Sigmoid colon (tissue), 4 donors: ENCODE data around the gene GTF2IRD1.
"Not testable (repeated sequence)": the region's sequence is repeated elsewhere in the genome, so short reads cannot be mapped to it uniquely, and the experiment has no call there.

Experiments used
- CTCF ChIP-seq, 4 experiments: fragments of 450-650 bp in 3 of 4; fragments of 200-600 bp in 1 of 4; IDR thresholded peaks; one replicate each; pipeline ENCODE4 v1.5.1; 2016 to 2019; ENCODE audit warnings: antibody characterized with exemption in 4 of 4, mild to moderate bottlenecking in 3 of 4, moderate library complexity in 2 of 4
- POLR2A ChIP-seq, 2 donors: fragments of 450-650 bp; IDR thresholded peaks; one replicate each; pipeline ENCODE4 v1.6.1; 2016; ENCODE audit warnings: antibody characterized with exemption in 2 of 2, mild to moderate bottlenecking in 2 of 2, moderate library complexity in 2 of 2
- POLR2AphosphoS5 ChIP-seq, 4 donors: sonication (generic); formaldehyde crosslinking; IDR thresholded peaks; one replicate each; pipeline ENCODE4 v1.6.1; 2017; ENCODE audit warnings: antibody characterized with exemption in 4 of 4

GRCh38 chr7:74430409-74430808 is 23.3 kb upstream of the GTF2IRD1 start:
- not testable (repeated sequence) for TF ChIP-seq CTCF, POLR2AphosphoS5, POLR2A (IDR thresholded peaks at IDR 0.05)
